ENCODE data around the gene LDLRAD4.

Gene LDLRAD4

GRCh38 chr18:13218368-13218991, at the start of gene LDLRAD4:
Gene LDLRAD4, plus strand, starts transcription at chr18:13218760.
- peak; percentile 23 for DNase-seq

GRCh38 chr18:13173578-13174145, 44.9 kb upstream of the LDLRAD4 start:
- no peak for DNase-seq

DNA sequence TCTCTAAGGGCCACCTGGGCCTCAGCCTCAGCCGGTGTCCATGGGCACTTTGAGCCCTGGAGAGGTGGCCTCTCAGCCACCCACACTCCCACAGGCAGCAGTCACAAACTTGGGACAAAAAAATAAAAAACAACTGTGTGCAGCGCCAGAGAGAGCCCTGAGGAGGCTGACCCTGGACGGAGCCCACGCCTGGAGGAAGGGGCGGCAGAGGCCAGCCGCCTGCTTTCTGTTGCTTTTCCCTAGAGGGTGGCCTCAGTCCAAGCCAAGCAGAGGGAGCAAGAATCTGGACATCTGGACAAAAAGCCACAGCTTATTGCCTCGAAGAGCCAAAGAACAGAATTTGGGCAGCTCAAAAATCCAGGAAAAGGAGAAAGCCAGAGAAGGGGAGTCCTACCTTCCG, 43.3 kb upstream of the LDLRAD4 start:
- DNase-seq = no peak

DNA sequence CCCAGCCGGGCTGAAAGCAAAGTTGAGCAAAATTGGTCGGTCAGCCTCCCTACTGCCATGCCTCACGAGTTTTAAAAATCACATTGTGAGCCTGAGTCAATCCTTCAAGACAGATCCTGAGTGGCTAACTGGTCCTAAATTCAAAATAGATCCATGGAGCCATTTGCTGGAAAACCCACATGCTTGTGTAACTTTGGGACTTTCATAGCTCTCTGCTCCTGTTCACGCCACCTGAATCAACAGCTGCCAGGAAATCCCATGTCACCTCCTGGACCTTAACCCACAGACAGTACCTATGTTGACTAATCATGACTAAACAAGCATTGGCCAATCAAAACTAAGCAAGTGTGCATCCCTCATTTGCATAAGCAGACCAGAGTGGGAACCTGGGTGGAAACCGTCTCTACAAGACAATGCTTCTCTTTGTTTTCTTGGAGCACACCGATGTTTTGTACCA, 42.8 kb upstream of the LDLRAD4 start:
- DNase-seq = no peak

- DNase-seq = no peak
Observed at GRCh38 chr18:13176847-13177246, 41.7 kb upstream of the LDLRAD4 start.

- DNase-seq = no peak
Observed at GRCh38 chr18:13178197-13178596, 40.4 kb upstream of the LDLRAD4 start.

DNA sequence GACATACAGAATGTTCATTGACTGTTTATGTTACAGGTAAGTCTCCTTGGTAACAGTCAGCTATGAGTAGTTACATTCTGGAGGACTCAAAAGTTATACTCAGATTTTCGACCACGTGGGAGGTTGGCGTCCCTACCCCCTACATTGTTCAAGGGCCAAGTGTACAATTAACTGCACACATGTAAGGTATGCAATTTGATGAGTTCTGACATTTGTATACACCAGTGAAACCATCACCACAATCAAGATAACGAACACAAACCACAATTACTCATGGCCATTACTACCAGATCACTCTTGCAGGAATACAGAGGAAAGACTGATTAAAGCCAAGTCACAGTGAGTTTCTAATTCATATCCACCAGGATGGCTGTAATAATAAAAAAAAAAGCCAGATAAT, 39.6 kb upstream of the LDLRAD4 start:
- DNase-seq = no peak

DNA sequence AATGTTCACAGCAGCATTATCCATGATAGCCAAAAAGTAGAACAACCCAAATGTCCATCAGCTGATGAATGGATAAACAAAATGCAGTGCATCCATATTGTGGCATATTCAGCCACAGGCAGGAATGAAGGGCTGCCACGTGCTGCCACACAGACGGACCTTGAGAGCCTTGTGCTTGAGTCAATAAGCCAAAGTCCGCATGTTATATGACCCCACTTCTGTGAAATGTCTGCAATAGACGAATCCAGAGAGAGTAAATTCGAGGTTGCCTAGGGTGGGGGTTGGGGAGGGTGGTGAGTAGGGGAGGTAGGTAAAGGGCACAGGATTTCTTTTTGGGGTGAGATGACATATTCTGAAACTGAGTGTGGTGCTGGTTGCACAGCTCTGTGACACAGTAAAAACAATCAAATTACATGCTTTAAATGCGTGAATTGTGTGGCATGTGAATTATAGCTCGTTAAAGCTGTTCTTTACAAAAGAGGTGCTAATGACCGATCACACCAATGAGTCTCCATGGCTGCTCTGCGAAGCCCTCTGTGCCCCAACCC, 38.9 kb upstream of the LDLRAD4 start:
- no peak for DNase-seq

GRCh38 chr18:13180614-13181375, 37.8 kb upstream of the LDLRAD4 start:
- DNase-seq = no peak

GRCh38 chr18:13181765-13182164, 36.8 kb upstream of the LDLRAD4 start:
- no peak for DNase-seq

- DNase-seq = no peak
Observed at GRCh38 chr18:13183359-13183758, 35.2 kb upstream of the LDLRAD4 start.

DNA sequence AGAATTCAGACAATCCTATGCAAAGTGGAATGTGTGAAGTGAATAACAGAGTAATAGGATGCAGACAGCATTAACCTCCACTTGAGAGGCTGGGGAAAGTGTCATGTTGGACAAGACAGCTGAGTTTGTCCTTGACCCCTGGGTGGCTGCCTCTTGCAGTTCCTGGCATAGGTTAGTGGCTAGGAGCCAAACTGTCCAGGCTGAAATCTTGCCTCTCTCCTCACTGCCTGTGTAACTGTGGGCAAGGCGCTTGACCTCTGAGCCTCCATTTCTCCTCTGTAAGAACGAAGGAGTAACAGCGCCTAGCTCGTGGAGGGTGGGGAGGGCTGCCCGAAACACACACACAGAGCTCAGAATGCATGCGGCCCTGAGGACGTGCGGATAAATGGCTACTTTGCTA, 34.8 kb upstream of the LDLRAD4 start:
- DNase-seq = no peak

GRCh38 chr18:13184396-13184795, 34.2 kb upstream of the LDLRAD4 start:
- no peak for DNase-seq

DNA sequence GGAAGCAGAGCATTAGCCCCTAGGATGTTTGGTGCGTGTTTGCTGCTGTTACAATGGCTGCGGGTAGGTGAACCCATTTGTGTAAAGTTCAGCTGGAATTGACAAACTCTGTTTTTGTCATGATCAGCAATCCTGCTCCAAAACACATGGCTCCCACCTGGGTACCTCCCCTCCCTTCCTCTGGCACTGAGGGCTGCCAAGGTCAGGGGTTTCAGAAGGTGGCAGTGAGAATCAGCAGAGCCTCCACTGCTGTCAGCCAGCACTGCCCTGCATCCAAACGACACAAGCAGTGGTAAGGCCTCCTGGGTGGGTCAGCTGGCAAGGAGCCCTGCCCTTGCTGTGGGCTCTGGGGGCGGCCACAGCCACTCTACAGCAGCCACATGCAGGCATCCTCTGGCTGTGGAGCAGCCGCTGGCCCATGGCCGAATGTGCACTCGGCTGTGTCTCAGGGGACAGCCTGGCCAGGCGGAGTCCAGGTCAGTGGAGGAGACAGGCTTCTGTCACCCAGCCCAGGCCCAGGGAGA, 32.8 kb upstream of the LDLRAD4 start:
- no peak for DNase-seq

- no peak for DNase-seq
Observed at GRCh38 chr18:13186687-13187086, 31.9 kb upstream of the LDLRAD4 start.

DNA sequence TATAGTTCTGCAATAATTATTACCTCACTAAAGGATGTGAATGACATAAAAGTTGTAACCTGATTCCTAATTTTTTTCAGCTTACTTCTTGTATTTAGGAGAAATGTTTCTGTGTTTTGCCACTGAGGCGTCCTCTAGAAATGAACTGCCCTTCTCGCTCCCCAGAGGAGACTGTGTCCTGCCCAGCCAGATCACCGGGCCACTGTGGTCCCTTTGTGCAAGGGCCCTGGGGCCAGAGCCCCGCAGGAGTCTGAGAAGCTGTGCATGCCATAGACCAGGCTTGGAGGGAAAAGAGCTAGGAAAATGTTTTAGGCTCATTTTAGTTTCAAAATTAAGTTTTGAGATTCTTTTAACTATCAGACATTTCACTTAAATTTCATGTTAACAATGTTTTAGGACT, 31.1 kb upstream of the LDLRAD4 start:
- DNase-seq = no peak

DNA sequence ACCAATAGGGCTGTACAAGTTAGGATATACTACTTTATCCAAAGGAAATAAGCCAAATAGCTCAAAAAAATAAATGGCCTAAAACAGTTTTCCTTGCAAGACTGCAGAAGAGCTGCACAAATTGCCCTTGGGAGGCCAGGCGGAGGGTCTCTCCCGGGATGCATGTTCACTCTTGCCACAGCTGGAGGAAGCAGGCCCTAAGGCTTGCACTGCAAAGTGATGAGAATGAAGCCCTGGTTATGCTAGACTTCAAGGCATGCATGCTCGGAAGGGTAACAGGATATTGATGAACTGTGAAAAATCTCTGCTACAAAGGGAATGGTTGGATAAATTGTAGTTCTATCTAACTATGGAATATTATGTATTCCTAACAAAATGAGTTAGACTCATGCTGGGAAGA, 27.5 kb upstream of the LDLRAD4 start:
- DNase-seq = no peak

GRCh38 chr18:13191779-13192178, 26.8 kb upstream of the LDLRAD4 start:
- DNase-seq = no peak

GRCh38 chr18:13192970-13193369, 25.6 kb upstream of the LDLRAD4 start:
- no peak for DNase-seq

- DNase-seq = no peak
Observed at GRCh38 chr18:13194239-13194638, 24.3 kb upstream of the LDLRAD4 start.

GRCh38 chr18:13198701-13199100, 19.9 kb upstream of the LDLRAD4 start:
- no peak for DNase-seq

GRCh38 chr18:13199169-13199568, 19.4 kb upstream of the LDLRAD4 start:
- DNase-seq = no peak

- no peak for DNase-seq
Observed at GRCh38 chr18:13201292-13201691, 17.3 kb upstream of the LDLRAD4 start.

DNA sequence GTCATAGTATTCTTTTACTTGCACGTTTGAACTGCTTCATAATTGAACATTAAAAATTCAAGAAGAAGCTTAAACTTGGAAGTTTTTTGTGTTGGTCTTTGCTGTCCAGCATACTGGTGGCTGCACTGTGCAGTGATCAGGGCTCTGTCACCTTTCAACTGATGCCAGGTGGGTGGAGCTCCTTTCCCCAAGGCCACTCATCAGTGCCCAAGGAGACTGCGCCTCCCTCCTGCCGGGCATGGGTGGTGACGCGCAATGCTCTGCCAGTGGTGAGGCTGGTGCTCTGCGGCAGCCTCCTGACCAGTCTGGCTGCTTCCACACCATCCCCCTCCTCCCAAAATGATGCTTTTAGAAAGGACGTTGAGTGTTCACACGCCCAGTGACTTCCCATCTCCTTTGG, 16.0 kb upstream of the LDLRAD4 start:
- DNase-seq = no peak
